OCI-M2 (cell line): Measurements from ENCODE around the gene DAPK2.

Experiments
- DNase-seq: peaks from one replicate; lab custom pipeline; 2025; ENCODE audit not compliant: unreplicated experiment; lab: John Stamatoyannopoulos, UW

The DAPK2 gene

DNA sequence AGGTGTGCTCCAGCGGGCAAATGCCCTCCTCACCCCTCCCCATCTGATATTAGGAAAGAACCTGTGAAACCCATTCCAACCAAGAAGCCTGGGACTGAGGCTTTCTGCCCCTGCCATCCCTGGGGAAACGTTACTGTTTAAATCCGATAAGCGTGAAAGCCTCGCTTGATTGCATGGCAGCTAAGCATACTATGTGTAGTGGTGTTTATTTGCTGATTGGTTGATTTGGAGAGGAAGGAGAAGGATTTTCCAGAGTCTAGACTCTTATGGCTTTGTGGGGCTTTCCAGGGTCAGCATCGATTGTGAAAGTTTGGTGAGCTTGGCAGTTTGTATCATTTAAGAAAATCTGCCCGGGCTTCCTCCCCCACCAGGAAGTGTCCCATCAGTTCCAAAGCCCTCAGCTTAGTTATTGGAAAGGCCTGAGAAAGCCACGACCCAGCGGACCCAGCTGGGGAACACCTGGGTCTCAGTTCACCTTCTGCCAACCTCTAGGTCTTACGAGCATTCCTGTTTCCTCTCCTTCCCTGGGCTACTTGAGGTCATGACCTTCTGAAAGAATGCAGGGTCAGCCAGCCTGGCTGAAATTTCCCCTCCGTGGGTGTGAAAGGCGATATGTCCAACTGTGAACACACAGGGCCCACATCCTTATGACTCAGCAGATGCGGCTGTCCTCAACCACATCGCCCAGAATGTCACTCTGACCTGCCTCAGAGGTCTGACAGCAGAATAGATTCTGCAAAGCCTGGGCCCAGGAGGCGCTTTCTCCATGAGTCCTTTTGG lies 149.8 kb downstream of the DAPK2 start:
- no peak for DNase-seq

DNA sequence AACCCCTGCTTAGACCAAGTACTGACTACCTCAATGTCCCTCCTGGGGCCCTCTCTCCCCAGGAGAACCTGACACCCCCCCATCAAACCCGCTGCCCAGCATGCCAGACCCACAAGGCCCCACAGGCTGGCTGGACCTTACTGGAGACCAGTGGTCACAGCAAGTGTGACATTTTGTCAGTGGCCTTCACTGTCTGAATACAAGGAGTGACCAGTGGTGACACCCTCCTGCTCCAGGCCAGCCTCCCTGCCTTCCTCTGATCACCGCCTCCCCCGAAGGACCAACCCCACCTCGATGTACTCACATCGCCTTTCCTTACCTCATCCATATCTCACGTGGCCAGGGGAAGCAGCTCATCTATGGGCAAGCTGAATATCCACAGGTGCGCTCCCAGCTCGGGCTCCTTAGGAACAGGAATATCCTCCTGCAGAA lies 150.5 kb downstream of the DAPK2 start:
- DNase-seq: no peak

DNA sequence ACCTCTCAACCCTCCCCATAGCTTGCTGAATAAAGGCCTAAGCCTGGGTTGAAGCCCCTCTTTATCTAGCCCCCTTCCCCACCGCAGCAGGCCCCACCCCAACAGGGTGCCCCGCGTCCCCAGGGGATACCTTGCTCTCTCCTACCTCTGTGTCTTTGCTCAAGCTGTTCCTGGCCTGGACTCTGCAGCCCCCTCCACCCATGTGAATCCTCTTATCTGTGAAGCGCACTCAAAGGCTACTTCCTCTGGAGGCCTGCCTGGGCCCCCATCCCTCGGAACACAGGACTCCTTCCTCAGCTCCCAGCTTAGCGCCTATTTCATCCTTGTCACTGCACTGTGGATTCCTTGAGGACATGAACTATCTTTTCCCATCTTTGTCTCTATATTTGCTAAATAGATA lies 151.1 kb downstream of the DAPK2 start:
- no peak for DNase-seq

- DNase-seq: no peak
Measured at GRCh38 chr15:63894662-63894949, 151.7 kb downstream of the DAPK2 start.

GRCh38 chr15:63893866-63894661 lies 152.2 kb downstream of the DAPK2 start:
- DNase-seq: no peak

GRCh38 chr15:63892794-63893441 lies 153.4 kb downstream of the DAPK2 start:
- DNase-seq: no peak

GRCh38 chr15:63891768-63892133 lies 154.5 kb downstream of the DAPK2 start:
- no peak for DNase-seq

DNA sequence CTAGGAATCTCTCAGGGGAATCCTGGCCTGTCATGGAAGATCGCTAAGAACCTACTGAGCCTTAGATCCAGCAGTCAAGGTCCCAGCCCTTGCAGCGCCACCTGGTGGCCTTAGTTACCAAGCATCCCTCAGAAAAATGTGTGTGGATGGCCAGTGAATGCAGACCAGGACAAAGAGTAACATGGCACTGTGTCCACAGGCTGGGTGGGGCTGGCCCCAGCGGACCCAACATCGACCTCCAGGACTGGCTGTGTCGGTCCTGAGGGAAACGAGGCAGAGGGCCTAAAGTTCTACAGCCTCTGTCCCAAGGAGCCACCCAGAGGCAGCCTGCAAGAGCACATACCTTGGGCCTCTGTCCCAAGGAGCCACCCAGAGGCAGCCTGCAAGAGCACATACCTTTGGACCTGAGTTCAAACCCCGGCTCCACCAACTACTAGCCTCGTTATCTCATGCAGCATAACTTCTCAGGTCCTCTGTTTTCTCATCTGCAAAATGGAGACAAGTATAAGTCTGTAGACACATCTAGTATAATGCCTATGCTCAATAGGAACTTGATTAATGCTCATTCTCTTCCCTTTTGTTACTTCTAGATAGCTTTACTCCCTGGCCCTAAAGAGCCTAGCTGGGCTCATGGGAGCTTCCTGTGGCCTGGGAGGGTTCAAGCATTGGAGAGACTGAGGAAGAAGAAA lies 155.1 kb downstream of the DAPK2 start:
- DNase-seq: peak; percentile 64

- no peak for DNase-seq
Measured at GRCh38 chr15:63890617-63891016, 155.7 kb downstream of the DAPK2 start.

- no peak for DNase-seq
Measured at GRCh38 chr15:63889831-63890230, 156.5 kb downstream of the DAPK2 start.

DNA sequence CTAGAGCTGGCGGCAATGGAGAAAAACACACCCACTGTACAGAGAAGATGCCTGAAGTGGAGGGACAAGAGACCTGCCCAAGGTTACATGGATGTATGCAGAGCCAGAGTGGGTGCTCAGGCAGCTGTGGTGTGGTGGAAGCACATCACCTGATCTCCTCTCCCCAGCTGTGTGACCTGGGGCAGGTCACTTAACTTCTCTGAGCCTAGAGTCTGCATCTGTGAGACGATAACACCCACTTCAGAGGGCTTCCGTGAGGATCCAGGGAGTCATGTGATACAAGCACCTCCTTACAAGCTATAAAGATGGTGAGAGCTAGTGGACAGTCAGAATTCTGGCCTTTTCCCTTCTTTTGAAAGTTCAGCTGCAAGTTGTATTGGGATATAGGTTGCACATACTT lies 157.5 kb downstream of the DAPK2 start:
- no peak for DNase-seq

- DNase-seq: no peak
Measured at GRCh38 chr15:63888146-63888545, 158.1 kb downstream of the DAPK2 start.

GRCh38 chr15:63887630-63888029 lies 158.7 kb downstream of the DAPK2 start:
- DNase-seq: no peak

- no peak for DNase-seq
Measured at GRCh38 chr15:63884953-63885352, 161.3 kb downstream of the DAPK2 start.

GRCh38 chr15:63881431-63881830 lies 164.9 kb downstream of the DAPK2 start:
- DNase-seq: no peak

DNA sequence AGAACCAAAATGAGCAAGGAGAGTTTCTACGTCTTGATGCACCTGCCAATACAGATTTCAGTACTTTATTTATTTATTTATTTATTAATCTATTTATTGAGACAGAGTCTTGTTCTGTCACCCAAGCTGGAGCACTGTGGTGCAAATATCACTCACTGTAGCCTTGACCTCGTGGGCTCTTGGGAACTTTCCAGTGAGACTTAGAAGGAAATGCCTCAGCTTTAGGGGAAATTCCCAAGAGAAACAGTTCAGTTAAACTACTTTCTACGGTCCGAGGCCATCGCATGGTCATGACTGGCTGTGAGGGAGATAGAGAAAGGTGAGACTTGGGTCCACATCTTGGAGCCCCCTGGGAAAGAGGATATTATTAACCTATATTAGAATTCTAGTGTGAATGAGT lies 165.5 kb downstream of the DAPK2 start:
- no peak for DNase-seq

- no peak for DNase-seq
Measured at GRCh38 chr15:63879995-63880394, 166.3 kb downstream of the DAPK2 start.

DNA sequence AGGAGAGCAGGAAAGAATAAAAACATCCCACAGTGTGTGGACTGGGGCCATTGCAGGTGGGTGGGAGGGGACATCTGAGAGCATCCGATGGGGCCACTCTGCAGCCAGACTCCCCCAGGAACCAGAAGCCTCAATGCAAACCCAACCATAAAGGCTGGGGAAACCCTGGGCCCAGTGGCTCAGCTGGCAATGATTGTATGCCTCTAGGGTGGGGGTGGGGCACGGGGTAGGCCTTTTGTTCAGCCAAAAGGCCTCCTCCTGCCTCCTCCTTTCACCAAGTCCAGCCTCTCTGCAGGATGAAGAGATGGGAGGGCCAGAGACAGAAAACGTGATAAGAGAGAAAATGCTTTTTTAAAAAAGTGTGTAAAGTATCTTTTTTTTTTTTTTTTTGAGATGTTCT lies 167.1 kb downstream of the DAPK2 start:
- DNase-seq: no peak

DNA sequence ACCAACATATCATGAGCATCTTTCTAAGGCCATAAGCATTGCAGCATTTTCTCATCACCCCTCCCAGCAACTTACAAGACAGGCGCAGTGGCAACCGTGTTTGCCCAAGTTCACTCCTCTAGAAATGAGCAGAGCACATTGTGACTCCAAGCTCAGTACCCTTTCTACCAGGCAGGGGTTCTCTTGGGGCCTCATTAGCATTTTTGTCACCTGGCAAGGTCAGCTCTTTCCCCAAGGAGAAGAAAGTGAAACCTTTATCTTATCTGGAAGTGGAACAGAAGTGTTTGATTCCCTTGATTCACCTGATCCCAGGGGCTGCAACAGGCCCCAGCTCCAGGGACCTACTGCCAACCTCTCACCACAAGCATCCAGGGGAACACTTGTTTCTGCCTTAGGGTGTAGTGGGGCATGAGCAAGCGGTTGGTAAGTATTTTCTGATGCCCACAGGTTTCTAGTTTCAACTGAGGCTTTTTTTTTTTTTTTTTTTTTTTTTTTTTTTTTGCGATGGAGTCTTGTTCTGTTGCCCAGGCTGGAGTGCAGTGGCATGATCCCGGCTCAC lies 168.5 kb downstream of the DAPK2 start:
- DNase-seq: no peak

DNA sequence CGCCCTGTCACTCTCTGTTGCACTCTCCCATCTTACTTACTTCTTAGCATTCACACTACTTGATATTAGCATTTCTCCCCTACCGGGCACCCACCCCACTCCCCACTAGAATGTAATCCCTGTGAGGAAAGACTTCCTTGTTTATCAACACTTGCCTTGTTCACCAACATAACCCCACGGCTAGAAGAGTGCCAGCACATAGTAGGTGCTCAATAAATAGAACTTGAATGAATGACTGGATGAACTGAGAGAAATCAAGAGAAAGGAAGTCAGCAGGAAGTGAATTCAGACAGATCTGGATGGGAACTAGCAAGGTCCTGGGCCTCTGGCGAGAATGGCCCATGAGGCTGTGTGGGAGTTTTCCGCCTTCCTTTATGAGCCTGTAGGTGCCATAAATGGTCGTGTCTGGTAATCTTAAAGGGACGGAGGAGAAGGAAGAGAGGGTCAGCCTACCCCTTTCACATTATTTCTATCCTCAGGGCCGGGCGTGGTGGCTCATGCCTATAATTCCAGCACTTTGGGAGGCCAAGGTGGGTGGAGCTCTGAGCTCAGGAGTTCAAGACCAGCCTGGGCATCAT lies 170.1 kb downstream of the DAPK2 start:
- DNase-seq: no peak

DNA sequence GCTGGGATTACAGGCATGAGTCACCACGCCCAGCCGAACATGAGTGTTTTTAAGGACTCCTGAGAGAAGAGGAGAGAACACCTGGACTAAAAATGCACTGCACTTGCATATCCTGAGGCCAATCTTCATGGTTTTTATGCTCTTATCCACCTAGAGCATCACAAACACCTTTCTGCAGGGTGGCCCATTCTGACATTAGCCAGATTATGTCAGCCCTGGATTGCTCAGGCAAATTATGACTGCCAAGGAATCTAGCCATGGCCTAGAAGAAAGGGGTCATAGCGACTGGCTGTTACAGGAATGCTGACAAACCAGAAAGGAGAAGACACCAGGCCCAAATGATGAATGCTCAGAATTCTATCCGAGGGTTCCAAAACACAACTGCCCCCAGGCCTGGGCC lies 171.7 kb downstream of the DAPK2 start:
- no peak for DNase-seq
